A549 (cell line): ENCODE results near the gene CNTNAP2.

Experiments used
- BHLHE40 ChIP-seq: IDR thresholded peaks from 2 replicates; pipeline ENCODE4 v1.6.1; 2012; ENCODE audit warnings: low read depth, low read length, inconsistent platforms
- CEBPB ChIP-seq, 2 experiments: fragments of >200 bp in 1 of 2; sonication (Bioruptor Twin) in 1 of 2; formaldehyde crosslinking in 1 of 2; IDR thresholded peaks; 2 replicates each; pipeline ENCODE4 v1.6.1; 2012 to 2016
- CTCF ChIP-seq: fragments of >200 bp; sonication (Bioruptor Twin); formaldehyde crosslinking; IDR thresholded peaks from 3 replicates; pipeline ENCODE4 v1.5.1; 2016
- EHMT2 ChIP-seq: fragments of 200-600 bp; sonication (generic); IDR thresholded peaks from 2 replicates; pipeline ENCODE4 v1.6.1; 2016; ENCODE audit warnings: antibody characterized with exemption, low read depth, mild to moderate bottlenecking, moderate library complexity
- EP300 ChIP-seq, 2 experiments: fragments of >200 bp; sonication (Bioruptor Twin); formaldehyde crosslinking; IDR thresholded peaks; 2 replicates in 1 of 2; 3 replicates in 1 of 2; pipeline ENCODE4 v1.6.1; 2016 to 2017
- ESRRA ChIP-seq: fragments of 150-350 bp; IDR thresholded peaks from 2 replicates; pipeline ENCODE4 v1.6.1; 2014; ENCODE audit warnings: mild to moderate bottlenecking, low read length, borderline replicate concordance
- JUNB ChIP-seq: fragments of >200 bp; sonication (Bioruptor Twin); formaldehyde crosslinking; IDR thresholded peaks from 2 replicates; pipeline ENCODE4 v1.6.1; 2016
- MYC ChIP-seq: IDR thresholded peaks from 2 replicates; pipeline ENCODE4 v1.6.1; 2012; ENCODE audit warnings: mild to moderate bottlenecking, inconsistent platforms, low read length, improper control_type of control experiment, borderline replicate concordance
- NR3C1 ChIP-seq: fragments of >200 bp; sonication (Bioruptor Twin); formaldehyde crosslinking; IDR thresholded peaks from 3 replicates; pipeline ENCODE4 v1.6.1; 2017
- SMC3 ChIP-seq: fragments of >200 bp; sonication (Bioruptor Twin); formaldehyde crosslinking; IDR thresholded peaks from 3 replicates; pipeline ENCODE4 v1.6.1; 2018; ENCODE audit warnings: inconsistent platforms
- USF2 ChIP-seq: fragments of 450-650 bp; IDR thresholded peaks from 2 replicates; pipeline ENCODE4 v1.6.1; 2014; ENCODE audit warnings: antibody characterized with exemption

- no peak for TF ChIP-seq CTCF
- no peak for TF ChIP-seq BHLHE40
- no peak for TF ChIP-seq CEBPB (IDR thresholded peaks at IDR 0.05)
- TF ChIP-seq ESRRA = no peak
- no peak for TF ChIP-seq SMC3
- TF ChIP-seq USF2 = no peak
- no peak for TF ChIP-seq JUNB
- no peak for TF ChIP-seq EHMT2
- TF ChIP-seq EP300 (IDR thresholded peaks at IDR 0.05) = no peak
- TF ChIP-seq MYC = no peak
- no peak for TF ChIP-seq NR3C1
Observed at GRCh38 chr7:148340438-148341280, 2224.1 kb downstream of the CNTNAP2 start.
